GM06990 (cell line): ENCODE measurements around the gene HNRNPF.

ENCODE experiments used
- DNase-seq: peaks from one replicate; pipeline ENCODE4 v3.0.0-alpha.2; 2011; ENCODE audit not compliant: insufficient read length; ENCODE audit errors: extremely low read depth
- H3K27me3 ChIP-seq: replicated peaks from 2 replicates; pipeline ENCODE4 v1.6.0; 2011; ENCODE audit warnings: low read length; ENCODE audit not compliant: control insufficient read depth, insufficient read depth
- H3K36me3 ChIP-seq: 2 replicates; pipeline ENCODE4 v1.5.1; 2011; ENCODE audit warnings: low read length; ENCODE audit not compliant: control insufficient read depth, insufficient read depth
- H3K4me3 ChIP-seq: replicated peaks from 2 replicates; pipeline ENCODE4 v1.5.1; 2011; ENCODE audit warnings: low read depth, mild to moderate bottlenecking, control low read depth, low read length
- CTCF ChIP-seq: IDR thresholded peaks from 2 replicates; pipeline ENCODE4 v1.5.1; 2011; ENCODE audit warnings: low read length, control low read depth, mild to moderate bottlenecking, inconsistent platforms; ENCODE audit not compliant: insufficient read depth, poor library complexity, severe bottlenecking

Gene HNRNPF

GRCh38 chr10:43380610-43381222 lies 28.3 kb downstream of the HNRNPF start:
- peaks cover 3% of the 10 kb centered on the region for H3K36me3 ChIP-seq
- no peak for TF ChIP-seq CTCF
- no peak overlapping the region for H3K4me3 ChIP-seq
- no peak for DNase-seq
- H3K27me3 ChIP-seq, result no peaks in the 10 kb centered on the region; the same call in 1 of the 2 replicates

- no peak for DNase-seq
- H3K36me3 ChIP-seq, result no peaks in the 10 kb centered on the region
- no peak overlapping the region for H3K4me3 ChIP-seq
- no peak for TF ChIP-seq CTCF
- no peaks in the 10 kb centered on the region; the same call in 1 of the 2 replicates for H3K27me3 ChIP-seq
Observed at GRCh38 chr10:43377424-43377883, 31.5 kb downstream of the HNRNPF start.

GRCh38 chr10:43376828-43377423 lies 32.1 kb downstream of the HNRNPF start:
- Histone ChIP-seq H3K27me3 (no peaks in the 10 kb centered on the region; the same call in 1 of the 2 replicates), H3K36me3 (no peaks in the 10 kb centered on the region), H3K4me3 (no peak overlapping the region)
- peak; percentile 23 for TF ChIP-seq CTCF
- no peak for DNase-seq

- no peak for DNase-seq
- Histone ChIP-seq H3K4me3 (no peak overlapping the region), H3K27me3 (no peaks in the 10 kb centered on the region; the same call in 1 of the 2 replicates), H3K36me3 (no peaks in the 10 kb centered on the region)
- TF ChIP-seq CTCF, result no peak
Observed at GRCh38 chr10:43376046-43376635, 32.8 kb downstream of the HNRNPF start.

- DNase-seq, result no peak
- no peak for TF ChIP-seq CTCF
- H3K36me3 ChIP-seq, result no peaks in the 10 kb centered on the region
- no peaks in the 10 kb centered on the region; the same call in 1 of the 2 replicates for H3K27me3 ChIP-seq
- no peak overlapping the region for H3K4me3 ChIP-seq
Observed at GRCh38 chr10:43375401-43376020, 33.5 kb downstream of the HNRNPF start.
